RPMI7951 (cell line): ENCODE measurements around the gene ARNT2. TPM values are rescaled to one million over a fixed set of nuclear protein-coding genes. Genes with fewer than 3 reads are reported as not detected.

ENCODE experiments used
- DNase-seq: peaks from one replicate; pipeline ENCODE4 v3.0.0-alpha.2; 2012; ENCODE audit warnings: low read depth
- total RNA-seq: library from RNA; depleted of rRNA; stranded (reverse); fragments of >200 nt; shearing (Covaris generic); gene quantifications from 2 replicates; pipeline ENCODE4 v1.2.3, GENCODE V29; 2014

Gene ARNT2
- total RNA-seq, 1 experiment from 2014 or later: 2.3 TPM

GRCh38 chr15:80556694-80557367 is 152.6 kb downstream of the ARNT2 start:
- DNase-seq: no peak

GRCh38 chr15:80557441-80558234 is 153.5 kb downstream of the ARNT2 start:
- DNase-seq: no peak

GRCh38 chr15:80558631-80559319 is 154.6 kb downstream of the ARNT2 start:
- DNase-seq: no peak

GRCh38 chr15:80559320-80559693 is 155.1 kb downstream of the ARNT2 start:
- DNase-seq: no peak

GRCh38 chr15:80559761-80560160 is 155.6 kb downstream of the ARNT2 start:
- no peak for DNase-seq

GRCh38 chr15:80560601-80561400 is 156.6 kb downstream of the ARNT2 start:
- no peak for DNase-seq

- DNase-seq: no peak
These were observed 157.3 kb downstream of the ARNT2 start for GRCh38 chr15:80561500-80561899.

- no peak for DNase-seq
These were observed 157.9 kb downstream of the ARNT2 start for GRCh38 chr15:80562033-80562432.

- no peak for DNase-seq
These were observed 158.7 kb downstream of the ARNT2 start for GRCh38 chr15:80562846-80563245.

- DNase-seq: no peak
These were observed 159.3 kb downstream of the ARNT2 start for GRCh38 chr15:80563372-80563997.

GRCh38 chr15:80564056-80564455 is 159.9 kb downstream of the ARNT2 start:
- DNase-seq: no peak

GRCh38 chr15:80565398-80565797 is 161.2 kb downstream of the ARNT2 start:
- DNase-seq: no peak

GRCh38 chr15:80565988-80566387 is 161.8 kb downstream of the ARNT2 start:
- DNase-seq: no peak

- peak; percentile 94 for DNase-seq
These were observed 163.6 kb downstream of the ARNT2 start for GRCh38 chr15:80567721-80568157.

- DNase-seq: peak; percentile 80
These were observed 164.1 kb downstream of the ARNT2 start for GRCh38 chr15:80568298-80568697.

GRCh38 chr15:80568876-80569605 is 164.9 kb downstream of the ARNT2 start:
- DNase-seq: peak; percentile 56

- no peak for DNase-seq
These were observed 165.5 kb downstream of the ARNT2 start for GRCh38 chr15:80569656-80570055.

- no peak for DNase-seq
These were observed 166.4 kb downstream of the ARNT2 start for GRCh38 chr15:80570553-80570952.

GRCh38 chr15:80572337-80572736 is 168.2 kb downstream of the ARNT2 start:
- DNase-seq: no peak

GRCh38 chr15:80573606-80574005 is 169.4 kb downstream of the ARNT2 start:
- DNase-seq: no peak

GRCh38 chr15:80574590-80574989 is 170.4 kb downstream of the ARNT2 start:
- DNase-seq: no peak
